Trophoblast cell (in vitro differentiated cells and primary cell): ENCODE measurements around the gene GRK4. TPM values are rescaled to one million over a fixed set of nuclear protein-coding genes. Genes with fewer than 3 reads are reported as not detected.
A peak's percentile ranks its signal among the peaks of the same experiment; 100 is the strongest.
"Not testable (repeated sequence)": the region's sequence is repeated elsewhere in the genome, so short reads cannot be mapped to it uniquely, and the experiment has no call there.

ENCODE experiments used
- DNase-seq, 2 donors: peaks; one replicate each; pipeline ENCODE4 v3.0.0-alpha.2; 2016
- H2AFZ ChIP-seq: 2 replicates; pipeline ENCODE4 v1.6.1; 2013; ENCODE audit warnings: low read length, moderate library complexity, mild to moderate bottlenecking; ENCODE audit not compliant: insufficient read depth, poor library complexity
- H2AK5ac ChIP-seq: 2 replicates; pipeline ENCODE4 v1.6.1; 2013; ENCODE audit warnings: mild to moderate bottlenecking, low read length
- H2BK120ac ChIP-seq: 2 replicates; pipeline ENCODE4 v1.6.1; 2013; ENCODE audit warnings: low read length, mild to moderate bottlenecking, moderate library complexity; ENCODE audit not compliant: insufficient read depth, poor library complexity
- H2BK12ac ChIP-seq: 2 replicates; pipeline ENCODE4 v1.6.1; 2013; ENCODE audit warnings: mild to moderate bottlenecking, low read length, moderate library complexity
- H2BK5ac ChIP-seq: 2 replicates; pipeline ENCODE4 v1.6.1; 2013; ENCODE audit warnings: low read length, low read depth, moderate library complexity, mild to moderate bottlenecking; ENCODE audit not compliant: poor library complexity
- H3K14ac ChIP-seq: 2 replicates; pipeline ENCODE4 v1.6.1; 2013; ENCODE audit warnings: mild to moderate bottlenecking, low read length
- H3K18ac ChIP-seq: 2 replicates; pipeline ENCODE4 v1.6.1; 2013; ENCODE audit warnings: mild to moderate bottlenecking, low read length
- H3K23ac ChIP-seq: 2 replicates; pipeline ENCODE4 v1.6.1; 2013; ENCODE audit warnings: low read length
- H3K27ac ChIP-seq: 2 replicates; pipeline ENCODE4 v1.5.1; 2013; ENCODE audit warnings: low read depth, mild to moderate bottlenecking, inconsistent platforms, low read length, moderate library complexity
- H3K27me3 ChIP-seq: 2 replicates; pipeline ENCODE4 v1.6.1; 2013; ENCODE audit warnings: inconsistent platforms, mild to moderate bottlenecking, low read length, moderate library complexity; ENCODE audit not compliant: insufficient read depth
- H3K36me3 ChIP-seq, 2 experiments: 1 replicate in 1 of 2; 2 replicates in 1 of 2; pipeline ENCODE4 v1.6.1; 2013; ENCODE audit warnings: low read length in 2 of 2, mild to moderate bottlenecking in 2 of 2, moderate library complexity in 1 of 2; ENCODE audit not compliant: insufficient read depth in 2 of 2, control insufficient read depth in 1 of 2
- H3K4ac ChIP-seq: 2 replicates; pipeline ENCODE4 v1.6.1; 2013; ENCODE audit warnings: low read depth, mild to moderate bottlenecking, low read length, moderate library complexity
- H3K4me1 ChIP-seq, 2 experiments: 1 replicate in 1 of 2; 2 replicates in 1 of 2; pipeline ENCODE4 v1.6.1; 2013; ENCODE audit warnings: low read length in 2 of 2, mild to moderate bottlenecking in 2 of 2, moderate library complexity in 1 of 2; ENCODE audit not compliant: insufficient read depth in 2 of 2, control insufficient read depth in 1 of 2
- H3K4me2 ChIP-seq: 2 replicates; pipeline ENCODE4 v1.6.1; 2013; ENCODE audit warnings: inconsistent platforms, mild to moderate bottlenecking, low read length, moderate library complexity
- H3K4me3 ChIP-seq: 2 replicates; pipeline ENCODE4 v1.5.1; 2013; ENCODE audit warnings: mild to moderate bottlenecking, low read depth, low read length, inconsistent platforms
- H3K79me1 ChIP-seq: one replicate; pipeline ENCODE4 v1.6.1; 2013; ENCODE audit warnings: low read length
- H3K79me2 ChIP-seq: 2 replicates; pipeline ENCODE4 v1.6.1; 2013; ENCODE audit warnings: low read length, mild to moderate bottlenecking; ENCODE audit not compliant: control insufficient read depth, insufficient read depth, poor library complexity
- H3K9ac ChIP-seq: 2 replicates; pipeline ENCODE4 v1.6.1; 2013; ENCODE audit warnings: mild to moderate bottlenecking, low read length
- H3K9me3 ChIP-seq: 2 replicates; pipeline ENCODE4 v1.6.1; 2013; ENCODE audit warnings: low read depth, mild to moderate bottlenecking, control low read depth, inconsistent platforms, low read length; ENCODE audit not compliant: insufficient read depth
- H4K12ac ChIP-seq: 2 replicates; pipeline ENCODE4 v1.6.1; 2013; ENCODE audit warnings: low read depth, mild to moderate bottlenecking, low read length, moderate library complexity
- H4K8ac ChIP-seq: 2 replicates; pipeline ENCODE4 v1.6.1; 2013; ENCODE audit warnings: low read depth, mild to moderate bottlenecking, low read length, moderate library complexity
- H4K91ac ChIP-seq: one replicate; pipeline ENCODE4 v1.6.1; 2013; ENCODE audit warnings: low read depth, mild to moderate bottlenecking, low read length, moderate library complexity
- WGBS: extraction: QIAGEN DNeasy Blood & Tissue Kit; methylation state at CpG from one replicate; pipeline ENCODE4 v1.1.7; 2013; ENCODE audit warnings: missing lambda C conversion rate; ENCODE audit not compliant: insufficient read length, insufficient coverage; ENCODE audit errors: extremely low coverage; 5-methylcytosine and 5-hydroxymethylcytosine counted together
- polyA plus RNA-seq: library from polyadenylated mRNA; stranded (reverse); fragments of 200-250 nt; gene quantifications from 2 replicates; pipeline ENCODE4 v1.2.3, GENCODE V29; 2013

The GRK4 gene
- polyA plus RNA-seq = 1.5 and 1.6 TPM in 2 replicates

- Histone ChIP-seq H3K23ac (no peak within 1 kb of the TSS), H2BK12ac (no peak within 1 kb of the TSS), H2AK5ac (peak within 1 kb of the TSS; percentile 61), H2AFZ (peak within 1 kb of the TSS; percentile 95), H4K91ac (peak within 1 kb of the TSS; percentile 89), H4K12ac (peak within 1 kb of the TSS; percentile 97), H3K4me2 (peak within 1 kb of the TSS; percentile 85), H4K8ac (peak within 1 kb of the TSS; percentile 95), H2BK120ac (peak within 1 kb of the TSS; percentile 84), H3K18ac (peak within 1 kb of the TSS; percentile 97), H3K36me3 (no peaks in the 10 kb centered on the region), H3K27ac (peak within 1 kb of the TSS; percentile 76), H3K9ac (peak within 1 kb of the TSS; percentile 97), H3K9me3 (no peaks in the 10 kb centered on the region), H3K79me2 (peaks cover 5% of the 10 kb centered on the region), H3K4me1 (peaks cover 0 to 9% of the 10 kb centered on the region in 2 experiments), H3K4me3 (peak within 1 kb of the TSS; percentile 98), H3K79me1 (peaks cover 7% of the 10 kb centered on the region), H3K27me3 (no peaks in the 10 kb centered on the region), H2BK5ac (peak within 1 kb of the TSS; percentile 65), H3K4ac (peak within 1 kb of the TSS; percentile 87), H3K14ac (peak within 1 kb of the TSS; percentile 93)
- WGBS = no CpG with 5 or more reads among the region's 105 CpGs
- DNase-seq = peak; percentile 99 to 100
These were observed at the start of gene GRK4, which contains the start of gene NOP14 for GRCh38 chr4:2963175-2963965. GRK4 (plus strand) TSS chr4:2963571; CDS start chr4:2964071, 500 bp downstream. NOP14 (minus strand) TSS chr4:2963406; CDS start chr4:2963319, 87 bp downstream.

- Histone ChIP-seq H4K8ac (no peak overlapping the region), H3K18ac (peak overlapping the region; percentile 62), H2AK5ac (no peak overlapping the region), H4K91ac (no peak overlapping the region), H3K36me3 (peaks cover 50 to 53% of the 10 kb centered on the region in 2 experiments), H3K4ac (no peak overlapping the region), H3K9ac (no peak overlapping the region), H4K12ac (no peak overlapping the region), H3K14ac (no peak overlapping the region), H2BK12ac (no peak overlapping the region), H2BK5ac (no peak overlapping the region), H3K9me3 (no peaks in the 10 kb centered on the region), H3K79me2 (no peaks in the 10 kb centered on the region), H2AFZ (no peak overlapping the region), H3K79me1 (no peaks in the 10 kb centered on the region), H3K4me3 (no peak overlapping the region), H2BK120ac (no peak overlapping the region), H3K27ac (peak overlapping the region; percentile 16), H3K4me1 (no peaks in the 10 kb centered on the region), H3K27me3 (no peaks in the 10 kb centered on the region), H3K4me2 (no peak overlapping the region), H3K23ac (no peak overlapping the region)
- DNase-seq = peak; percentile 62 to 85
- no CpG with 5 or more reads among the region's 16 CpGs for WGBS
These were observed 48.9 kb upstream of the GRK4 start for GRCh38 chr4:2914256-2915126.

GRCh38 chr4:2915789-2916188, 47.6 kb upstream of the GRK4 start:
- Histone ChIP-seq H3K23ac (no peak overlapping the region), H2BK120ac (no peak overlapping the region), H3K36me3 (peaks cover 43% of the 10 kb centered on the region in 2 experiments), H3K79me1 (no peaks in the 10 kb centered on the region), H3K14ac (no peak overlapping the region), H4K12ac (no peak overlapping the region), H3K4me1 (no peaks in the 10 kb centered on the region), H3K27me3 (no peaks in the 10 kb centered on the region), H3K79me2 (no peaks in the 10 kb centered on the region), H4K91ac (no peak overlapping the region), H3K18ac (no peak overlapping the region), H3K4ac (peak overlapping the region; percentile 59), H4K8ac (no peak overlapping the region), H3K4me2 (no peak overlapping the region), H2AFZ (no peak overlapping the region), H3K27ac (no peak overlapping the region), H3K9me3 (no peaks in the 10 kb centered on the region), H2BK12ac (no peak overlapping the region), H2AK5ac (no peak overlapping the region), H2BK5ac (no peak overlapping the region), H3K4me3 (no peak overlapping the region), H3K9ac (no peak overlapping the region)
- DNase-seq = no peak
- no CpG with 5 or more reads among the region's 9 CpGs for WGBS

GRCh38 chr4:2916696-2917095, 46.7 kb upstream of the GRK4 start:
- not testable (repeated sequence) for H4K12ac ChIP-seq, H2BK12ac ChIP-seq, H4K8ac ChIP-seq, H3K79me2 ChIP-seq, H3K4me1 ChIP-seq, H3K27me3 ChIP-seq, H2BK5ac ChIP-seq, H3K9ac ChIP-seq, H3K27ac ChIP-seq, H3K9me3 ChIP-seq, H3K4me2 ChIP-seq, DNase-seq, H2AK5ac ChIP-seq, H3K14ac ChIP-seq, H3K23ac ChIP-seq, H4K91ac ChIP-seq, H2AFZ ChIP-seq, H3K18ac ChIP-seq, H3K4me3 ChIP-seq, H2BK120ac ChIP-seq, H3K4ac ChIP-seq, H3K79me1 ChIP-seq
- peaks cover 35 to 37% of the 10 kb centered on the region in 2 experiments for H3K36me3 ChIP-seq
- WGBS = no CpG with 5 or more reads among the region's 2 CpGs
